Breast epithelium (tissue), 3 donors: ENCODE data around the gene DGUOK.

Source experiments
- POLR2A ChIP-seq: fragments of 450-650 bp; IDR thresholded peaks from one replicate; pipeline ENCODE4 v1.6.1; 2016; ENCODE audit warnings: antibody characterized with exemption, mild to moderate bottlenecking, moderate library complexity
- POLR2AphosphoS5 ChIP-seq, 3 donors: sonication (generic); formaldehyde crosslinking; IDR thresholded peaks; one replicate each; pipeline ENCODE4 v1.6.1; 2017; ENCODE audit warnings: antibody characterized with exemption in 3 of 3

- TF ChIP-seq POLR2AphosphoS5 (IDR thresholded peaks at IDR 0.05): no peak
- TF ChIP-seq POLR2A: no peak
Observed at GRCh38 chr2:73922681-73923080, 4.0 kb upstream of the DGUOK start.
